ENCODE data around the gene TRIM25.

Gene TRIM25

GRCh38 chr17:56850591-56850990 lies 63.3 kb downstream of the TRIM25 start:
- DNase-seq, result no peak

GRCh38 chr17:56849131-56849530 lies 64.7 kb downstream of the TRIM25 start:
- DNase-seq, result no peak

GRCh38 chr17:56847106-56847505 lies 66.7 kb downstream of the TRIM25 start:
- DNase-seq, result no peak

DNA sequence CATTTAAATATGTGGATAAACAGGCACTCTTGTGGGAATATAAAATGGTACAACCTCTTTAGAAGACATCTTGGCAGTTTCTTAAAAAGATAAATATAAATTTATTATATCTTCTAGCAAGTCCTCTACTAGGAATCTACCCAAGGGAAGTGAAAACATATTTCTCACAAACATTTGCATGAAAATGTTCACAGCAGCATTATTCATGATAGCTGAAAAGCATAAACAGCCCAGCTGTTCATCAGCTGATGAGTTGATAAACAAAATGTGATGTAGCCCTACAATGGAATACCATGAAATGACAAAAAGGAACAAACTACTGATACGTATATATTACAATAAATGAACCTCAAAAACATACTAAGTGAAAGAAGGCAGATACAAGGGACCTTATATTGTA lies 67.9 kb downstream of the TRIM25 start:
- DNase-seq, result no peak

DNA sequence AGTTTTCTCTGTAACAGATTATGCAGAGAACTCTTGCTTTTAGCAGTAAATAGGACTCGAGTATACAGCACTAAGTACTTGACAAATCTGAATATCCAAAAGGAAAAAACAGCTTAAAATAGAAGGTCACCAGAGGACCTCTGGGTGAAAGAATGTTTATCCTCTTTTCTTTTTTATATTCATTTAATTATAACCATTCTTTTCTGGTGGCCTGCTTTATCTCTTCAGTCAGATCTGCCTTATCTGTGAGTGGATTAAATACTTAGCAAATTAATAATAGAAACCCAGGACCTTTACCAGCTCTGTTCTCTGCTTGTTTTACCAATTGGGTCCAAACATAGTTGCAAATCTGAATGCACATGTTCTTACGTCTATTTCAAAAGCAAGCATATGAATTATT lies 71.3 kb downstream of the TRIM25 start:
- DNase-seq, result no peak

- DNase-seq, result no peak
These were observed 75.2 kb downstream of the TRIM25 start for GRCh38 chr17:56838687-56839086.

Measured in NCI-H2081 (cell line).